IPS-20b (cell line): ENCODE measurements around the gene MOV10L1.
A peak's percentile ranks its signal among the peaks of the same experiment; 100 is the strongest.

ENCODE experiments used
- H3K27ac ChIP-seq: one replicate; pipeline ENCODE4 v1.5.1; 2013; ENCODE audit warnings: low read length
- H3K27me3 ChIP-seq: 2 replicates; pipeline ENCODE4 v1.6.1; 2013; ENCODE audit warnings: mild to moderate bottlenecking, low read length, inconsistent platforms; ENCODE audit not compliant: insufficient read depth
- H3K36me3 ChIP-seq: 2 replicates; pipeline ENCODE4 v1.6.1; 2013; ENCODE audit warnings: low read depth, mild to moderate bottlenecking, inconsistent platforms, low read length, moderate library complexity; ENCODE audit not compliant: insufficient read depth
- H3K4me1 ChIP-seq: 2 replicates; pipeline ENCODE4 v1.6.1; 2013; ENCODE audit warnings: mild to moderate bottlenecking, control low read depth, inconsistent platforms, low read length, moderate library complexity; ENCODE audit not compliant: insufficient read depth
- H3K4me3 ChIP-seq: 2 replicates; pipeline ENCODE4 v1.5.1; 2013; ENCODE audit warnings: mild to moderate bottlenecking, low read length, inconsistent platforms
- H3K9ac ChIP-seq: 2 replicates; pipeline ENCODE4 v1.6.1; 2013; ENCODE audit warnings: low read depth, mild to moderate bottlenecking, inconsistent platforms, low read length, moderate library complexity
- H3K9me3 ChIP-seq: 2 replicates; pipeline ENCODE4 v1.6.1; 2013; ENCODE audit warnings: mild to moderate bottlenecking, low read depth, low read length, inconsistent platforms; ENCODE audit not compliant: insufficient read depth

Gene MOV10L1

DNA sequence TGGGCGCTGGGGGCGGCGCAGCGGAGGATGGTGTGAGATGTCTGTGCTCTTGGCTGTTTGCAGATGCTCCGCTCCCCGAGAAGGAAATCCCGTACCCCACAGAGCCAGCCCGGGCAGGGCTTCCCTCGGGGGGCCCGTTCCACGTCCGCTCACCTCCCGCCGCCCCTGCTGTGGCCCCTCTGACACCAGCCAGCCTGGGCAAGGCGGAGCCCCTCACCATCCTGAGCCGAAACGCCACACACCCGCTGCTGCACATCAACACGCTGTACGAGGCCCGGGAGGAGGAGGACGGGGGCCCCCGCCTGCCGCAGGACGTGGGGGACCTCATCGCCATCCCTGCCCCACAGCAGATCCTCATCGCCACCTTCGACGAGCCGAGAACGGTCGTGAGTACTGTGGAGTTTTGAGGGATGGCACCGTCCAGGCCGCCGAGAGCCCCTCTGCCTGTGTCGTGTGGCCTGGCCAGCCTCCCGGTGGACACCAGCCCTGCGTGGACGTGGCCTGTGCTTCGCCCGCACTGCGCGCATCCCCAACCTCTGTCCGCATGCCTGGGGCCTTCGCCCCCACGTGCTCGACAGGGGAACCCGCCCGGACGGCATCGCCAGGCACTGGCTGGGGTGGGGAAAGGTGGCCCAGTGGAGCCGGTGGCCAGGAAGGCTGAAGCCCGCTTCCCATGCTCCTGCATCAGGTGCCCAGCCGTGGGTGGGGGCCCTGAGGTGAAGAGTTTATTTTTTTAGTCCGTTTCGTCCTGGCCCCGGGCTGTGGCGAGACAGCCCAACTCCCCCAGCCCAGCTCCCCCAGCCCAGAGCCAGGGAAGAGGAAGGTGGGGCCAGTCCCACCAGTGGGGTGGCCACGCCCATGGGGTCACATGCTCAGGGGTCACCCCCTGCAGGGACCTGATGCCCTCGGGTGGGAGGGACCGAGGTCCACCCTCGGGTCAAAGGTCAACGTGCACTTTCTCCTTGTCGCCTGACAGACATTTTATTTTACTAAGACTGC, 89.4 kb downstream of the MOV10L1 start:
- H3K4me3 ChIP-seq = no peak overlapping the region
- no peaks in the 10 kb centered on the region for H3K9me3 ChIP-seq
- H3K4me1 ChIP-seq = no peaks in the 10 kb centered on the region
- H3K27ac ChIP-seq = no peak overlapping the region
- H3K36me3 ChIP-seq = no peaks in the 10 kb centered on the region
- H3K9ac ChIP-seq = no peak overlapping the region
- no peaks in the 10 kb centered on the region for H3K27me3 ChIP-seq

DNA sequence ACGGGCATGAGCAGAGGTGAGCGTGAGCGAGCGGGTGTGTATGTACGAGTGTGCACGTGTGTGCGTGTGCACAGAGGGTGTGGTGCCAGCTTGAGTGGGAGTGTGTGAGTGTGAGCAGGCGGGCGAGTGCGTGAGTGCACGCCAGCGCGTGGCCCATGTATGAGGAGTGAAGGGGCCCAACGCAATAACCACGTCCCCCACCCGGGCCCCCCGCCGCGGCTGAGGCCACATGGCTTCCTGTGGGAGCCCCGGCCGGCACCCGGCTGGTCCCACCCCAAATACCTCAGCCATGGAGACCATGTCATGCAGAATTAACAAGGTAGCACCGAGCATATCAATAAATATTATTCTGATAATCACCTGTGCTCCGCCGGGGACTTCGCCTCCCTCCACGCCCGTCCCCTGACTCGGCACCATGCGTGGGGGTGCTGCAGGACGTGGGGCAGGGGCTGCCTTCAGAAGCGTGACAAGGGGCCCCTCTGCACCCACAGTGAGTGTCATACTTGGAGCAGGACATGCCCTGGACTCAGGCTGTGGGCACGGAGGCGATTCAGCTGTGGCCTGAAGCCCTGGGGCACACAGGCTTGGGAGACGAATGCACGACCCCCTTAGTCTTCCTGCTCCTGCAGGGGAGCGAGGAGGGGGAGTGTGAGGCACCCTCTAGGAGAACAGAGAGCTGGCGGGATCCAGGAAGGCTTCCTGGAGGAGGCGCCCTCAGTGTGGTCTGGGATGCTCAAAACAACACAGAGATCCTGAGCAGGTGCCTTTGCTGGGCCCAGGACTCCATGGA, 90.3 kb downstream of the MOV10L1 start:
- no peaks in the 10 kb centered on the region for H3K36me3 ChIP-seq
- H3K27ac ChIP-seq = no peak overlapping the region
- H3K9me3 ChIP-seq = no peaks in the 10 kb centered on the region
- no peak overlapping the region for H3K9ac ChIP-seq
- no peaks in the 10 kb centered on the region for H3K4me1 ChIP-seq
- H3K4me3 ChIP-seq = no peak overlapping the region
- no peaks in the 10 kb centered on the region for H3K27me3 ChIP-seq

DNA sequence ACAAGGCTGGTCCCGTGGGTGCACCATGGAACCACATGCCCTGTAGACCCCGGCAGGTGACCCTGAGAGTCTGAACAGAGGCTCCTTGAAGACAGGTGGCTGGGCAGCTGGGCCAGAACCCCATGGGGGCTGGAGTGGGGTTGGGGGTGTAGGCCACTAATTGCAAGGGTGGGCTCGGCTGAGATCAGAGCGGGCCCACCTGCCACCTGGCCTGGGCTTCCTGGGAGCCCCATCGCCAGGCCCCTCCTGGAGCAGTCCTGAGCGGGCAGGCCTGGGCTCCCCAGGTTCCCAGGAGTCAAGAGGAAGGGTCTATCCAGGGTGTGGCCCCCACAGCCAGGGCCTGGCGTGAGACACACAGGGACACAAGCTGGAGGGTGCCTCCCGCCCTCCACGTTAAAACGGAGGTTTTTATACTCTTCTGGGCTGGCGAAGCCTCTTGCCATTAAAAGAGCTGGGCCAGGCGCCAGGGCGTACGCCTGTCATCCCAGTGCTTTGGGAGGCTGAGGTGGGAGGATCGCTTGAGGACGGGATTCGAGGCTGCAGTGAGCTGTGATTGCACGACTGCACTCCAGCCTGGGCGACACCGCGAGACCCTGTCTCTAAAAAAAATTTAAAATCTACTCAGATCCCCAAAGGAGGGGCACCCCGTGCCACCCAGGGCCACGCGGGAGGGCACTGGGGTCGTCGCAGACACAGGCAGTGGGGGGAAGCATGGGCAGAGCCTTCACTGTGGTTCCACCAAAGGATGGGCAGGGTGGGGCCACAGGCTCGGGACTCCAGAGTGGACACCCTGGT, 91.1 kb downstream of the MOV10L1 start:
- Histone ChIP-seq H3K27me3 (no peaks in the 10 kb centered on the region), H3K4me3 (no peak overlapping the region), H3K27ac (no peak overlapping the region), H3K36me3 (no peaks in the 10 kb centered on the region), H3K4me1 (no peaks in the 10 kb centered on the region), H3K9ac (no peak overlapping the region), H3K9me3 (no peaks in the 10 kb centered on the region)

DNA sequence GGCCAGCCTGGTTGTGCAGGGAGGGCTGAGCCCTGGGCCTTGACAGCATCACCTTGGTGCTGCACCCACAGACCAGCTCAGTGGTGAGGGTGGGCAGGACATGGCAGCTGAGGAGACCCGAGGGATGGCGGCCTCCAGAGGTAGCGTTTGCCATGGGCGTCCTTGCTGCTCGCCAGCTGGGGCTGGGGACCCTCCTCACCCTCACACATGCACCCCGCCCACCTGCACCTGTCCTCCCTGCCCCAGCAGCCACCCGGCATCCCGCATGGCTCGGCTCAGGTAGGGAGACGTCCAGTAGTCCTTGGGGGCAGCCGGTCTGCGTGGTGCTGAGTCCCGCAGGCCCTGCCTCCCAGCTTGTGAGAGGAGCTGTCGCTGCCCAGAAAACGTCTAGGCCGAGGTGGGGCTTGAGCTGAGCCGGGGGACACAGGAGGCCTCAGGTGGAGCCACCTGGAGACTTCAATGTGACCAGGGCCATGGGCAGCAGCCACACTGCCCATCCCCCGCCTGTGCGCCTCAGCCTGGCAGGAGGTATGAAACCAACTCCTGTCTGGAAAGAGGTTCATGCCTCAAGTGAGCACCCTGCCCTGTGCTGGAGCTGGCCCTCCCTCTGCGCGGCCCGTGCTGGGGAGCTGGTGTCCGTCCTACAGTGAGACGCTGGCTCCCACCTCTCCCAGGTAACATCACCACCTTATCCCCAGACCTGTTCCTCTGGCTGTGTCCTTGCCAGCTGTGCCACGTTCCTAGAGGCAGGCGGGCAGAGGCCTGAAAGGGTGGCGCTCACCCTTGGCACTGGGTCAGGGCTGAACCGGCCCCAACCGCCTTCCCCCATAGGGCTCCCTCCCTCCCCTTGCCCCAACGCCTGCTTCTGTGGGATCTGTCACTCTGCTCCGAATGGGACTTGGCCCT, 92.6 kb downstream of the MOV10L1 start:
- Histone ChIP-seq H3K27ac (no peak overlapping the region), H3K9ac (no peak overlapping the region), H3K36me3 (no peaks in the 10 kb centered on the region), H3K9me3 (no peaks in the 10 kb centered on the region), H3K4me1 (0 out of 2 replicates have a peak, but pooled peaks cover 3% of the 10 kb centered on the region), H3K27me3 (no peaks in the 10 kb centered on the region), H3K4me3 (no peak overlapping the region)

DNA sequence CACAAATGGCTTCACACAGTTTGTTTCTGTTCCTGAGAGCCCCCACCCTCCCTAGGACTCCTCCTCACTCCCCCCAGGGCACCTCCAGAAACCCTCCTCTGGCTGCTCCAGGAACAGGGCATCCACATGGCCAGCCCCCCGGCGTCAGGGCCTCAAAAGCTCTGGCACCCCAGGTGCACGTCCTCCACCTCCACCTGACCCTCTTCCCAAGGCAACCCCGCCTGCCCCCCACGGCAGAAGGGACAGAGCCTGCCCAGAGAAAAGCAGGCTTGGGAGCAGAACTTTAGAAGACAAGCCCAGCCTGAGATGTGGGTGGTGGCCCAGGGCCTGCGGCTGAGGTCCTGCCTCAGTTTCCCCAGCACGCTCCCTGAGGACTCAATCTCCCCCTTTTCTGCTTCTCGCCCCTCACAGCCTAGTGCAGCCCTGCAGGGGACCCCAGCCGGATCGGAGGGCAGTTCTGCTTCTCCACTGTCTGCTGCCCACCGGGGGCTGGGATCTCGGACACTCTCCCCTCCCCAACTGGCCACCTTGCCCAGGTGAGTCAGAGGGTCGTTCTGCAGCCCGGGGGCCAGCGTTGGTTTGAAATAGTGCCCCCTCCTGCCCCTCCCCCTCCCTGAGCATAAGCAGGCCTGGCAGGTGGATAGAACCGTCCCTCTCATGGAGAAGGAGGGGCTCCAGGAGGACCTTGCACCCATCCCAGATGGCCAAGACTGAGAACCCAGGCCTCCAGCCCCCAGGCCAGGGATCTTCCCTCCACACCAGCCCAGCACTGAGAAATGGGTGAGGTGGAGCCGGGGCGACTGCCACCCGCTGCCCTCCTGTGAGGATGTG, 93.5 kb downstream of the MOV10L1 start:
- no peaks in the 10 kb centered on the region for H3K36me3 ChIP-seq
- H3K27ac ChIP-seq = no peak overlapping the region
- H3K9me3 ChIP-seq = no peaks in the 10 kb centered on the region

DNA sequence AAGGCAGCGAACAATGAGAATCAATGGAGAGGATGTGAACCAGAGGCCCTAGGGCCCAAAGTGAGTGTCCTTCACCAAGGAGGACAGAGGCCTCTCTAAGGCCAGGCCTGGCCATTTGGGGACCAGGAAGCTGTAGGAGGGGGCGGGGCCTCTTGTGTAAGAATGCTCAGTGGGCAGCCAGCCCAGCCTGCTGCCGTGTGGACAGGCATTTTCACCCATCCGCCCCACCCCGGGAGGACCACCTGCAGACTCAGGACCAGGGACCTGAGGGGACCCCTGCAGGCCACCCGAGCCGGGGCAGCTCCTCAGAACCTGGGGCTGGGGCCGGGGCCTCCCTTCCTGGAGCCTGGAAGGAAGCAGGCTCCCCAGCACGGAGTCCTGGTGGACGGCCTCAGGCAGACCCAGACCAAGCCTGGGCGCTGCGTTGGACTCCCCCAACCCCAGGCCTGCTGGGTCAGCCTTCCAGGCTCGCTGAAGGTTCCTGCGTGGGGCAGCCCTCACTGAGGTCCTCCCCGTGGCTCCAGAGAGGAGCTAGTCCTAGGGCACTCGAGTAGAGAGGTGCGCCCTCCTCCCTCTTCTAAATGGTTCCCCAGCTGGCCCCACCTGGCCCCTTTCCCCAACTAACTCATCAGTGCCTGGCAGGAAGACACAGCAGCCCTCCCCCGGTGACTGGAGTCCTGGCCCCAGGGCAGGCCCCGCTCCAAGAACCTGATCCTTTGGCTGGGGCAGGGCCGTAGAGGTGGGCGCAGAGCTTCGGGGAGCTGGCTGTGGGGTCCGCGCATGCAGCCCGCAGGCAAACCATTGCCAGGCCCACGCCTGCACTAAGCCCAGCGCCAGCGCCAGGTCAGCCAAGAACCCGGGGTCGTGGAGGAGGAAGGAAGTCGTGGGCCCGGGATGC, 94.4 kb downstream of the MOV10L1 start:
- Histone ChIP-seq H3K9ac (no peak overlapping the region), H3K27ac (no peak overlapping the region), H3K9me3 (no peaks in the 10 kb centered on the region), H3K4me1 (0 out of 2 replicates have a peak, but pooled peaks cover 3% of the 10 kb centered on the region), H3K4me3 (no peak overlapping the region), H3K36me3 (no peaks in the 10 kb centered on the region), H3K27me3 (no peaks in the 10 kb centered on the region)

More for the DNA sequence above, 93.5 kb downstream of the MOV10L1 start:
- no peaks in the 10 kb centered on the region for H3K27me3 ChIP-seq
- H3K9ac ChIP-seq = no peak overlapping the region
- 0 out of 2 replicates have a peak, but pooled peaks cover 3% of the 10 kb centered on the region for H3K4me1 ChIP-seq
- H3K4me3 ChIP-seq = no peak overlapping the region

DNA sequence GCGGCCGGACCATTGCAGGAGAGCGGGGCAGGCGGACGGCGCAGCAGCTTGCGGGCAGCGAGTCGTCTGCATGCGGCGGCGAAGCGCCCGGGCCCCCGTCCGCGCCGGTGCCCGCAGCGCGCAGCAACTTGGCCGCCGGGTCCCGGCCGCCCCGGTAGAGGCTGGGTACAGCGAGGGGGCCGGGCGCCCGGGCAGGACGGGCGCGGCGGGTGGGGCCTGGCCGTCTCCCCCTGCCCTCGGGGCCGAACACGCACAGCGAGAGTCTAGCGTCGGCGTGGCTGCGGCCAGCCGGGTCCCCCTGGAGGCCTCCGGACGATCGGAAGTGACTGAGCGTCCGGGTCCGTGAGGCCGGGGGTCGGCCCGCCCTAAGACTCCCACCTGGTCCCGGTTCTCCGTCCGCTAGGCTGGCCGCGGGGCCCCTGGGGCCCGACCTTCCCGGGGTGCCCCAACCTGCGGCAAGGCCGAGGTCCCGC, 95.1 kb downstream of the MOV10L1 start:
- Histone ChIP-seq H3K4me3 (peak overlapping the region; percentile 58; the same call in 1 of the 2 replicates), H3K9ac (no peak overlapping the region), H3K27ac (no peak overlapping the region), H3K36me3 (no peaks in the 10 kb centered on the region), H3K9me3 (no peaks in the 10 kb centered on the region), H3K4me1 (0 out of 2 replicates have a peak, but pooled peaks cover 3% of the 10 kb centered on the region), H3K27me3 (no peaks in the 10 kb centered on the region)

DNA sequence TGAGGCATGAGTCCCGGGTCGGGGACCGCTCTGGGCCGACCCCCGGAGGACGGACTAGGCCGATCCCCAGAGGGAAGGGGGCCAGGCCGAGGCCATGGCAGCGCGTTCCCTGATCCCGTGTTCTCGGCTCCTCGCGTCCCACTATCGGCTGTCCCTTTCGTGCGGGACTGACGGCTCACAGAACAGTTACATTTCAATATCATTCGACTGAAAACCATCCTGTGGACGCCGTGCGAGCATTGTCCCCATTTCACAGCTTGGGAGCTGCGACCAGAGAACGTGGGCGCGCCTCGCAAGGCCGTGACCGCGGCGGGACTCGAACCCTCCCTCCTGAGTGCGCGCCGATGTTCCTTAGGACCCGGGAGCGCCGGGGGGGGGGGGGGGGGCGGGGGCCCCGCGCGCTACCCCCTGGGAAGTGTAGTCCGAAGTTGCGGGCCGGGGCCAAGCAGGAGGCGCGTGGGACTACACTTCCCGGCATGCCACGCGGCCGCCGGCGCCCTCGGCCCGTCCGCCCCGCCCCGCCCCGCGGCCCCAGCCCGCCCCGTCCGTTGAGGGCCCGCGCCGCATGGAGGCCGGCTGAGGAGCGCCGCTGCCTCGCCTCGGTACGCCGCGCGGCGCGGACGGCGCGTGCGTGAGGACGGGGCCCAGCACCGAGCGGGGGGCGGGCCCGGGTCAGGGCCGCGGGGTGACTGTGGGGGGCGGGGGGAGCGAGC, 95.7 kb downstream of the MOV10L1 start, which contains the start of gene TRABD:
Gene TRABD (plus strand): TSS at position 539 of the 713 bp plus-strand sequence. CDS start 7,148 bp downstream, outside the sequence.
- Histone ChIP-seq H3K27ac (no peak within 1 kb of the TSS), H3K4me1 (0 out of 2 replicates have a peak, but pooled peaks cover 3% of the 10 kb centered on the region), H3K4me3 (peak within 1 kb of the TSS; percentile 80), H3K9ac (peak within 1 kb of the TSS; percentile 64; the same call in 1 of the 2 replicates), H3K27me3 (no peaks in the 10 kb centered on the region), H3K9me3 (no peaks in the 10 kb centered on the region), H3K36me3 (no peaks in the 10 kb centered on the region)
